ENCODE data around the gene PCDH9. TPM values are rescaled to one million over a fixed set of nuclear protein-coding genes. Genes with fewer than 3 reads are reported as not detected.

Gene PCDH9
- total and polyA plus RNA-seq, 10 of the 15 experiments (the other 5 are each of a cell fraction or from before 2014, with no cell fraction given) = 0.02 to 2.3 (median 0.05) TPM; not detected in 1

- no peaks in the 10 kb centered on the region for H3K4me1 ChIP-seq (ENCODE audit: control insufficient read depth, insufficient read depth, low read length)
- no peaks in the 10 kb centered on the region for H4K20me1 ChIP-seq (ENCODE audit: control insufficient read depth, insufficient read depth)
- H3K36me3 ChIP-seq (ENCODE audit: control insufficient read depth in 2 of 2, insufficient read depth in 2 of 2, low read length in 1 of 2) = no peaks in the 10 kb centered on the region
- in situ Hi-C loops (cut with MboI) = no loop called here
- no peaks in the 10 kb centered on the region; a peak in 1 of 4 replicates for H3K27me3 ChIP-seq (replicated peaks in 1 of 2; ENCODE audit: control insufficient read depth in 2 of 2, insufficient read depth in 2 of 2, low read length in 1 of 2)
- ATAC-seq = no peak
- no peak overlapping the region for H3K9ac ChIP-seq (ENCODE audit: control insufficient read depth, insufficient read depth, low read length)
- no TSS peak for BruUV-seq (replicated peaks)
- no peaks in the 10 kb centered on the region for H3K79me2 ChIP-seq (ENCODE audit: control insufficient read depth, insufficient read depth, low read length)
- ChIA-PET CTCF (no interaction called here), RAD21 (ENCODE audit: unreplicated experiment) (no interaction called here), POLR2A (no interaction called here), SMC1A (ENCODE audit: uncharacterized antibody, unreplicated experiment) (no interaction called here)
- no peak overlapping the region for H3K4me2 ChIP-seq (ENCODE audit: control insufficient read depth, insufficient read depth)
- TF ChIP-seq E4F1 (IDR thresholded peaks at IDR 0.05; ENCODE audit: borderline replicate concordance, partially characterized antibody) (no peak), CHD2 (IDR thresholded peaks at IDR 0.05; ENCODE audit: borderline replicate concordance, low read depth, low read length) (no peak)
- no peak for DNase-seq (ENCODE audit: low read depth, low spot score)
- no peak overlapping the region for H3K27ac ChIP-seq (ENCODE audit: control insufficient read depth, insufficient read depth)
- no peak overlapping the region for H3K4me3 ChIP-seq
- no peak for FAIRE-seq
- H3K9me3 ChIP-seq (replicated peaks; ENCODE audit: control insufficient read depth, insufficient read depth, low read length) = no peaks in the 10 kb centered on the region
- intact Hi-C loops (cut with micrococcal nuclease; ENCODE audit: unreplicated experiment) = no loop called here
- WGBS (ENCODE audit: insufficient coverage, insufficient replicate concordance, low lambda C conversion rate, missing lambda C conversion rate) = 82% methylated on average over 1 of the region's 1 CpG
- no peak overlapping the region for H2AFZ ChIP-seq (ENCODE audit: control insufficient read depth, low read depth, low read length)
Measured at GRCh38 chr13:67131393-67131792, 98.7 kb downstream of the PCDH9 start.

GRCh38 chr13:67130444-67130843, 99.7 kb downstream of the PCDH9 start:
- WGBS (ENCODE audit: insufficient coverage, insufficient replicate concordance, low lambda C conversion rate, missing lambda C conversion rate) = 1% methylated on average over 4 of the region's 5 CpGs

More at GRCh38 chr13:67130444-67130843, 99.7 kb downstream of the PCDH9 start:
- SMC1A ChIA-PET (ENCODE audit: uncharacterized antibody, unreplicated experiment) = no interaction called here
- Histone ChIP-seq H3K4me1 (ENCODE audit: control insufficient read depth, insufficient read depth, low read length) (no peaks in the 10 kb centered on the region), H3K36me3 (ENCODE audit: control insufficient read depth in 2 of 2, insufficient read depth in 2 of 2, low read length in 1 of 2) (no peaks in the 10 kb centered on the region), H3K9me3 (replicated peaks; ENCODE audit: control insufficient read depth, insufficient read depth, low read length) (no peaks in the 10 kb centered on the region), H2AFZ (ENCODE audit: control insufficient read depth, low read depth, low read length) (no peak overlapping the region), H3K9ac (ENCODE audit: control insufficient read depth, insufficient read depth, low read length) (no peak overlapping the region), H4K20me1 (ENCODE audit: control insufficient read depth, insufficient read depth) (no peaks in the 10 kb centered on the region), H3K4me2 (ENCODE audit: control insufficient read depth, insufficient read depth) (no peak overlapping the region), H3K27me3 (replicated peaks in 1 of 2; ENCODE audit: control insufficient read depth in 2 of 2, insufficient read depth in 2 of 2, low read length in 1 of 2) (no peaks in the 10 kb centered on the region; a peak in 1 of 4 replicates), H3K79me2 (ENCODE audit: control insufficient read depth, insufficient read depth, low read length) (no peaks in the 10 kb centered on the region), H3K4me3 (no peak overlapping the region), H3K27ac (ENCODE audit: control insufficient read depth, insufficient read depth) (no peak overlapping the region)
- intact Hi-C loops (cut with micrococcal nuclease; ENCODE audit: unreplicated experiment) = no loop called here
- in situ Hi-C loops (cut with MboI) = no loop called here
- DNase-seq (ENCODE audit: low read depth, low spot score) (no peak), FAIRE-seq (no peak), ATAC-seq (no peak)
- POLR2A ChIA-PET = no interaction called here
- RAD21 ChIA-PET (ENCODE audit: unreplicated experiment) = no interaction called here
- TF ChIP-seq SMAD1 (IDR thresholded peaks at IDR 0.05; ENCODE audit: low read depth, partially characterized antibody) (no peak), MXI1 (IDR thresholded peaks at IDR 0.05; ENCODE audit: low read depth, low read length) (no peak), TARDBP (IDR thresholded peaks at IDR 0.05; ENCODE audit: borderline replicate concordance) (no peak), SREBF2 (IDR thresholded peaks at IDR 0.05; ENCODE audit: low read length) (no peak), RAD21 (IDR thresholded peaks at IDR 0.05; ENCODE audit: insufficient read depth, low read depth, low read length) (no peak)
- no TSS peak for BruUV-seq (replicated peaks)
- CTCF ChIA-PET = no interaction called here
